ENCODE data around the gene NFATC1. TPM values are rescaled to one million over a fixed set of nuclear protein-coding genes. Genes with fewer than 3 reads are reported as not detected.

The NFATC1 gene
- total and polyA plus RNA-seq, 2 donors (not counting 1 experiment from before 2014, with no cell fraction given) = 0.92 to 4.3 TPM

DNA sequence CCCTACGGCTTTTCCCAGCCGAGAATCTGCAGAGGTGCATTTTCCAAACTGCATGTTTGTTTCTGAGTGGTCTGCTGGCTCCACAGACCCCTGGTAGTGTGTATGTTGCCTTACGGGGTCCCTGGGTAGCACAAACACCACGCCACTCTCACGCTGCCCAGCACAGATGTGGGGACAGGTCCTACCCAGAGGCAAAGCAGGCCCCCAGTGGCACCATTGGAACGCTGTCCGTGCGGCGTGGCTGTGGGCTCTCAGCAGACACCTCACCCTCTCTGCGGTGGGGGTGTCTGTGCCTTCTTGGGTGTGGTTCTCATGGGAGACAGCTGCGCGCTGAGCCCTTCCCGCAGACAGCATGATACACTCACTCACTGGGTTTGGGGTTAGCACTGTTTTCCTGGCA, 137.4 kb downstream of the NFATC1 start:
- H3K9me3 ChIP-seq (ENCODE audit: control insufficient read depth, insufficient read depth, low read depth, low read length) = no peaks in the 10 kb centered on the region
- no peak overlapping the region for H2AFZ ChIP-seq (ENCODE audit: low read length)
- no peaks in the 10 kb centered on the region for H3K4me1 ChIP-seq (ENCODE audit: control insufficient read depth, extremely low read depth, insufficient read depth, low read length)
- H3K36me3 ChIP-seq (ENCODE audit: control insufficient read depth, insufficient read depth, low read length) = no peaks in the 10 kb centered on the region
- no peak overlapping the region for H3K4me2 ChIP-seq (ENCODE audit: extremely low read depth, insufficient read depth, low read length)
- no peak overlapping the region for H3K27ac ChIP-seq (ENCODE audit: insufficient read depth, low read length)
- peaks cover 9% of the 10 kb centered on the region for H3K27me3 ChIP-seq (ENCODE audit: control insufficient read depth, insufficient read depth, low read length)
- H3K9ac ChIP-seq (ENCODE audit: insufficient read depth, low read length) = no peak overlapping the region
- DNase-seq (ENCODE audit: low read depth in 2 of 2) = no peak
- TF ChIP-seq CTCF (conservative IDR thresholded peaks at IDR 0.05 in 1 of 2, IDR thresholded peaks at IDR 0.05 in 1 of 2; ENCODE audit: low read depth in 1 of 2, low read length in 2 of 2) (no peak), EZH2 (IDR thresholded peaks at IDR 0.05; ENCODE audit: low read length, missing control alignments) (no peak)
- no peaks in the 10 kb centered on the region for H4K20me1 ChIP-seq (ENCODE audit: control insufficient read depth, extremely low read depth, insufficient read depth, low read length)
- H3K79me2 ChIP-seq (ENCODE audit: control insufficient read depth, insufficient read depth, low read length) = no peaks in the 10 kb centered on the region
- H3K4me3 ChIP-seq (replicated peaks in 1 of 4; ENCODE audit: control extremely low read depth in 1 of 4, insufficient read depth in 1 of 4, low read depth in 3 of 4, low read length in 4 of 4) = no peak overlapping the region

- no peaks in the 10 kb centered on the region for H3K79me2 ChIP-seq (ENCODE audit: control insufficient read depth, insufficient read depth, low read length)
- H3K9ac ChIP-seq (ENCODE audit: insufficient read depth, low read length) = no peak overlapping the region
- peaks cover 9% of the 10 kb centered on the region for H3K27me3 ChIP-seq (ENCODE audit: control insufficient read depth, insufficient read depth, low read length)
- H3K4me2 ChIP-seq (ENCODE audit: extremely low read depth, insufficient read depth, low read length) = no peak overlapping the region
- H3K27ac ChIP-seq (ENCODE audit: insufficient read depth, low read length) = no peak overlapping the region
- H3K4me3 ChIP-seq (replicated peaks in 1 of 4; ENCODE audit: control extremely low read depth in 1 of 4, insufficient read depth in 1 of 4, low read depth in 3 of 4, low read length in 4 of 4) = no peak overlapping the region
- no peaks in the 10 kb centered on the region for H3K36me3 ChIP-seq (ENCODE audit: control insufficient read depth, insufficient read depth, low read length)
- H4K20me1 ChIP-seq (ENCODE audit: control insufficient read depth, extremely low read depth, insufficient read depth, low read length) = no peaks in the 10 kb centered on the region
- no peak overlapping the region for H2AFZ ChIP-seq (ENCODE audit: low read length)
- H3K4me1 ChIP-seq (ENCODE audit: control insufficient read depth, extremely low read depth, insufficient read depth, low read length) = no peaks in the 10 kb centered on the region
- no peak for TF ChIP-seq EZH2 (IDR thresholded peaks at IDR 0.05; ENCODE audit: low read length, missing control alignments)
- no peaks in the 10 kb centered on the region for H3K9me3 ChIP-seq (ENCODE audit: control insufficient read depth, insufficient read depth, low read depth, low read length)
- DNase-seq (ENCODE audit: low read depth in 2 of 2) = no peak
Observed at GRCh38 chr18:79533591-79533990, 137.9 kb downstream of the NFATC1 start.

GRCh38 chr18:79534356-79534755, 138.6 kb downstream of the NFATC1 start:
- no peak for DNase-seq (ENCODE audit: low read depth in 2 of 2)
- Histone ChIP-seq H3K27me3 (ENCODE audit: control insufficient read depth, insufficient read depth, low read length) (peaks cover 9% of the 10 kb centered on the region), H3K79me2 (ENCODE audit: control insufficient read depth, insufficient read depth, low read length) (no peaks in the 10 kb centered on the region), H3K9ac (ENCODE audit: insufficient read depth, low read length) (no peak overlapping the region), H3K4me3 (replicated peaks in 1 of 4; ENCODE audit: control extremely low read depth in 1 of 4, insufficient read depth in 1 of 4, low read depth in 3 of 4, low read length in 4 of 4) (no peak overlapping the region), H3K27ac (ENCODE audit: insufficient read depth, low read length) (no peak overlapping the region), H3K9me3 (ENCODE audit: control insufficient read depth, insufficient read depth, low read depth, low read length) (no peaks in the 10 kb centered on the region), H4K20me1 (ENCODE audit: control insufficient read depth, extremely low read depth, insufficient read depth, low read length) (no peaks in the 10 kb centered on the region), H3K4me2 (ENCODE audit: extremely low read depth, insufficient read depth, low read length) (no peak overlapping the region), H3K4me1 (ENCODE audit: control insufficient read depth, extremely low read depth, insufficient read depth, low read length) (no peaks in the 10 kb centered on the region), H3K36me3 (ENCODE audit: control insufficient read depth, insufficient read depth, low read length) (no peaks in the 10 kb centered on the region), H2AFZ (ENCODE audit: low read length) (no peak overlapping the region)
- TF ChIP-seq CTCF (conservative IDR thresholded peaks at IDR 0.05 in 1 of 2, IDR thresholded peaks at IDR 0.05 in 1 of 2; ENCODE audit: low read depth in 1 of 2, low read length in 2 of 2) (no peak), EZH2 (IDR thresholded peaks at IDR 0.05; ENCODE audit: low read length, missing control alignments) (no peak)
